ENCODE results near the gene SBF2. TPM values are rescaled to one million over a fixed set of nuclear protein-coding genes. Genes with fewer than 3 reads are reported as not detected.

Gene SBF2
- total and polyA plus RNA-seq, 2 of the 13 experiments (the other 11 are each of a cell fraction or from before 2014, with no cell fraction given): 24.0 to 45.8 TPM

- TF ChIP-seq SNAPC2 (CRISPR knock-in tag; IDR thresholded peaks at IDR 0.05) (no peak), SRF (IDR thresholded peaks at IDR 0.05; ENCODE audit: low read depth, low read length) (no peak), CCAR2 (optimal IDR thresholded peaks at IDR 0.05; ENCODE audit: low read depth, low read length) (no peak), NR2F1 (CRISPR knock-in tag; IDR thresholded peaks at IDR 0.05) (no peak), KAT7 (CRISPR knock-in tag; IDR thresholded peaks at IDR 0.05; ENCODE audit: borderline replicate concordance) (no peak), ZFP62 (CRISPR knock-in tag; IDR thresholded peaks at IDR 0.05) (no peak), LRRFIP1 (CRISPR knock-in tag; conservative IDR thresholded peaks at IDR 0.05) (no peak), HNRNPH1 (optimal IDR thresholded peaks at IDR 0.05; ENCODE audit: low read depth, low read length) (no peak), ZNF33B (CRISPR knock-in tag; IDR thresholded peaks at IDR 0.05) (no peak), ZNF841 (CRISPR knock-in tag; IDR thresholded peaks at IDR 0.05; ENCODE audit: borderline replicate concordance) (no peak), U2AF2 (IDR thresholded peaks at IDR 0.05; ENCODE audit: low read depth, low read length) (no peak), CENPX (CRISPR knock-in tag; IDR thresholded peaks at IDR 0.05) (no peak), MIER3 (CRISPR knock-in tag; IDR thresholded peaks at IDR 0.05; ENCODE audit: borderline replicate concordance) (no peak)
Observed at GRCh38 chr11:10012068-10012467, 282.0 kb downstream of the SBF2 start (continued).
